ENCODE measurements around the gene ITGB5.

The ITGB5 gene

GRCh38 chr3:124800511-124801258 is 86.5 kb downstream of the ITGB5 start:
- no peak for TF ChIP-seq POLR2AphosphoS5 (IDR thresholded peaks at IDR 0.05; ENCODE audit: low read depth, low read length)
- no peak for TF ChIP-seq FOXP2 (optimal IDR thresholded peaks at IDR 0.05; ENCODE audit: borderline replicate concordance, extremely low read depth, extremely low read length, insufficient read depth)
- TF ChIP-seq TAF1 (IDR thresholded peaks at IDR 0.05; ENCODE audit: borderline replicate concordance, insufficient read depth, low read length): no peak

GRCh38 chr3:124800076-124800475 is 87.1 kb downstream of the ITGB5 start:
- TF ChIP-seq REST (IDR thresholded peaks at IDR 0.05; ENCODE audit: insufficient read depth in 1 of 2, low read depth in 2 of 2, low read length in 2 of 2): no peak
- TF ChIP-seq FOXP2 (optimal IDR thresholded peaks at IDR 0.05; ENCODE audit: borderline replicate concordance, extremely low read depth, extremely low read length, insufficient read depth): no peak
- TF ChIP-seq POLR2AphosphoS5 (IDR thresholded peaks at IDR 0.05; ENCODE audit: low read depth, low read length): no peak
- no peak for TF ChIP-seq SIN3A (IDR thresholded peaks at IDR 0.05; ENCODE audit: borderline replicate concordance, insufficient read depth, low read length)
- TF ChIP-seq TAF1 (IDR thresholded peaks at IDR 0.05; ENCODE audit: borderline replicate concordance, insufficient read depth, low read length): no peak

GRCh38 chr3:124799676-124800075 is 87.5 kb downstream of the ITGB5 start:
- TF ChIP-seq TAF1 (IDR thresholded peaks at IDR 0.05; ENCODE audit: borderline replicate concordance, insufficient read depth, low read length): no peak
- no peak for TF ChIP-seq POLR2AphosphoS5 (IDR thresholded peaks at IDR 0.05; ENCODE audit: low read depth, low read length)
- TF ChIP-seq FOXP2 (optimal IDR thresholded peaks at IDR 0.05; ENCODE audit: borderline replicate concordance, extremely low read depth, extremely low read length, insufficient read depth): no peak
- TF ChIP-seq SIN3A (IDR thresholded peaks at IDR 0.05; ENCODE audit: borderline replicate concordance, insufficient read depth, low read length): no peak
- TF ChIP-seq REST (IDR thresholded peaks at IDR 0.05; ENCODE audit: insufficient read depth in 1 of 2, low read depth in 2 of 2, low read length in 2 of 2): no peak

- TF ChIP-seq POLR2AphosphoS5 (IDR thresholded peaks at IDR 0.05; ENCODE audit: low read depth, low read length) (no peak), REST (IDR thresholded peaks at IDR 0.05; ENCODE audit: insufficient read depth in 1 of 2, low read depth in 2 of 2, low read length in 2 of 2) (no peak), TAF1 (IDR thresholded peaks at IDR 0.05; ENCODE audit: borderline replicate concordance, insufficient read depth, low read length) (no peak), SIN3A (IDR thresholded peaks at IDR 0.05; ENCODE audit: borderline replicate concordance, insufficient read depth, low read length) (no peak), FOXP2 (optimal IDR thresholded peaks at IDR 0.05; ENCODE audit: borderline replicate concordance, extremely low read depth, extremely low read length, insufficient read depth) (no peak)
These were observed 89.7 kb downstream of the ITGB5 start for GRCh38 chr3:124797426-124797945.

GRCh38 chr3:124796477-124796876 is 90.7 kb downstream of the ITGB5 start:
- TF ChIP-seq TAF1 (IDR thresholded peaks at IDR 0.05; ENCODE audit: borderline replicate concordance, insufficient read depth, low read length): no peak
- TF ChIP-seq SIN3A (IDR thresholded peaks at IDR 0.05; ENCODE audit: borderline replicate concordance, insufficient read depth, low read length): no peak
- TF ChIP-seq REST (IDR thresholded peaks at IDR 0.05; ENCODE audit: insufficient read depth in 1 of 2, low read depth in 2 of 2, low read length in 2 of 2): no peak
- TF ChIP-seq POLR2AphosphoS5 (IDR thresholded peaks at IDR 0.05; ENCODE audit: low read depth, low read length): no peak
- no peak for TF ChIP-seq FOXP2 (optimal IDR thresholded peaks at IDR 0.05; ENCODE audit: borderline replicate concordance, extremely low read depth, extremely low read length, insufficient read depth)

Measured in PFSK-1 (cell line).